Activated CD8-positive, alpha-beta memory T cell treated with anti-CD3 and anti-CD28 coated beads, Interleukin-2, amount 50 U/mL, for 1 hour (primary cell): ENCODE measurements around the gene ETHE1.
A peak's percentile ranks its signal among the peaks of the same experiment; 100 is the strongest.

Experiments used
- DNase-seq: peaks from one replicate; pipeline ENCODE4 v3.0.0-alpha.2; 2020; ENCODE audit errors: extremely low read depth

The ETHE1 gene

DNA sequence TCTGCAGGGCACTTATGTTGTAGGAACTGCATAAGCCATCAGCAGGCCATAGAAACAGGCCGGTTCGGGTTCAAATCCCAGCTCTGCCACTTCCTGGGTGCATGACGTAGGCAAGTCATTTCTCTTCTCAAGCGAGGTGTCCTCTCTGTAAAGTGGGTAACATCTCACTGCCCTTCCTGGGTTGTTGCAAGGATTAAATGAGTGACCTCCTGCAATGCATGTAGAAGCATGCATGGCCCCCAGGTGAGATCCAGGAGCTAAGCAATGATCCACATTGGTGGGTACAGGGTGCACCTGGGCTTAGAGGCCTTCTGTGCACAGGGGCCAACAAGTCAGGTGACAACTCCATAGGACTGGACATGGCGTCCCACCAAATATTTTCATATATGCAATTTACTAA lies 36.2 kb downstream of the ETHE1 start:
- DNase-seq, result no peak

DNA sequence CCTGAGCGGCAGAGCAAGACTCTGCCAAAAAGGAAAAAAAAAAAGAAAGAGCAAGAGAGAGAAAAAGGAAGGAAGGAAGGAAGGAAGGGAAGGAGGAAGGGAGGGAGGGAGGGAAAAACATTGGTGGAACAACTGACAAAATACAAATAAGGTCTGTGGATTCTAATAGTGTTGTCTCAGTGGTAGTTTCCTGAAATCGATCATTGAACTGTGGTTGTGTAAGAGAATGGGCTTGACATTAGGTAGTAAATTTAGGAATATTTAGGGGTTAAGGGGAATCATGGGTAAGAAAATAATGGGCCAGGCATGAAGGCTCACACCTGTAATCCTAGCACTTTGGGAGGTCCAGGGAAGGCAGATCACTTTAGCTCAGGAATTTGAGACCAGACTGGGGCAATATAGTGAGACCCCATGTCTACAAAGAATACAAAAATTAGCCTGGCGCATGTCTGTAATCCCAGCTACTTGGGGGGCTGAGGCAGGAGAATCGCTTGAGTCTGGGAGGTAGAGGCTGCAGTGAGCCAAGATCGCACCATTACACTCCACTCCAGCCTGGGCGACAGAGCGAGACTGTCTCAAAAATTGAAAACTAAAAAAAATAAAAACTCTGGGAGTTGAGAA lies 36.9 kb downstream of the ETHE1 start:
- no peak for DNase-seq

DNA sequence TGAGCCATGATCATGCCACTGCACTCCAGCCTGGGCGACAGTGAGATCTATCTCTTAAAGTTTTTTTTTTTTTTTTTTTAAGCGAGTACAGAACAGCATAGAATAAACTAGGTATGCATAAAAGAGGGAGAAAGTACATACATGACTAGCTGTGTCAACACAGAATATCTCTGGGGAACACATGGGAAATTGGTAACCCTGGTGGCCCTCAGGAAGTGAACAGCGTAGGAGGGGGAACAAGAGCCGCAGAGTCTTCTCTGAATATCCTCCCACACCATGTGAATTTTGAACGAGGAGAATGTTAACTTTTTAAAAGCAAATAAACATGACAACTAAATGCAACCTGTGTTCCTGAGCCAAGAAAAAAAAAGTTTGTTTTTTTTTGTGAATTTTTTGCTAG lies 37.7 kb downstream of the ETHE1 start:
- no peak for DNase-seq

GRCh38 chr19:43488179-43488578 lies 38.8 kb downstream of the ETHE1 start:
- no peak for DNase-seq

DNA sequence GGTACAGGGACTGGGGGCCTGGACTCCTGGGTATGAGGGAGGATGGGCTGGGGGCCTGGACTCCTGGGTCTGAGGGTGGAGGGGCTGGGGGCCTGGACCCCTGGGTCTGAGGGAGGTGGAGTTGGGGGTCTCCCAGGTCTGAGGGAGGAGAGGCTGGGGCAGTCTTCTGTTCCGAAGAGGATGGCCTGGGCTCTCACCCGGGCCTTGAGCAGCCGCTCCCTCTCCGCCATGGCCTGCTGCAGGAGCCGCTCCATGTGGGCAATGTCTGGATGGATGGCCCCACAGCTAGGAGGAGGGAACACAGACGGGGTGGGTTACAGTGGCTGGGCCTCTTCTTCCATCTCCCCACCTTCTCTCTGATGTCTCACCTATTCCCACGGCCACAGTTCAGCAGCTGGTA lies 40.6 kb downstream of the ETHE1 start:
- no peak for DNase-seq

GRCh38 chr19:43485951-43486350 lies 41.0 kb downstream of the ETHE1 start:
- no peak for DNase-seq

DNA sequence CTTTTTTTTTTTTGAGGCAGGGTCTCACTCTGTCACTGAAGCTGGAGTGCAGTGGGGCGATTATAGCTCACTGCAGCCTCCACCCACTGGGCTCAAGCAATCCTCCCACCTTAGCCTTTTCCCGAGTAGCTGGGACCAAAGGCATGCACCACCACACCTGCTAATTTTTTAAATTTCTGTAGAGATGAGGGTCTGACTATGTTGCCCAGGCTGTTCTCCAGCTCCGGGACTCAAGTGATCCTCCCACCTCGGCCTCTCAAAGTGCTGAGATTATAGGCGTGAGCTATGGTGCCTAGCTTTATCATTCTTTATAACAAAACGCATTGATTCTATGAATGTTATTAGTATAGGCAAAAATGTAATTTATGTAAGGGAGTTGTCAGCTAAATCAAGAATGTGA lies 43.7 kb downstream of the ETHE1 start:
- DNase-seq, result no peak

DNA sequence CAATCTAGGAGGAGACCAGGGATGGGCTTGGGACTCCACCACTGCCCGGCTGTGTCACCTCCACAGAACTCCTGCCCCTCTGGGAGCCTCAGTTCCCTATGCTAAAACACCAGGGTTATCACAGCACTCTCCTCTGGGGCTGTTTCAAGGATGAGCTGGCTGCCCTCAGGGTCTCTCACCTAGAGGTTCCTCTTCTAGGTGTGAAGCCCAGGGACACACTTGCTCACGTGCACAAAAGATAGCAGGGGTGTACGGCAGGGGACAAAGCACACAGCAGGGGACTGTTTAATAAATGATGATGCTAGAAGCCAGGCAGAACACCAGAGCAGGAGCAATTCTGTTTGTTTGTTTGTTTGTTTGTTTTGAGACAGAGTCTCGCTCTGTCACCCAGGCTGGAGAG lies 44.8 kb downstream of the ETHE1 start:
- no peak for DNase-seq

GRCh38 chr19:43481701-43482100 lies 45.3 kb downstream of the ETHE1 start:
- DNase-seq, result no peak

DNA sequence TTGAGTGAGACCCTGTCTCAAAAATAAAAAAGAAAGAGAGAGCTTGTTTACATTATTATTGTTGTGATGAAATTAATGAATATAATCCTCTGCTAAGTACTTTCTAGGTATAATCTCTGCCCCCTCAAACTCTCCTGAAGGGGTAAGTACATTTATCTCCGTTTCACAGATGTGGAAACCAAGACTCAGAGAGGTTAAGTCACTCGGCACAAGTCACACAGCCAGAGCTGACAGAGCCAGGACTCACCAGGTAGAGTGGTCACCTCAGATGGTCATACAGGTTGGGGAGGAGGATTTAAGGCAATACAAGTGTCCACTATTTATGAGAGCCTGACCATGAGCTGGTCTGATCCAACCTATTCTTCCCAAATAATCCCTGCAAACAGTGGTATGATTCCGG lies 46.4 kb downstream of the ETHE1 start:
- no peak for DNase-seq

DNA sequence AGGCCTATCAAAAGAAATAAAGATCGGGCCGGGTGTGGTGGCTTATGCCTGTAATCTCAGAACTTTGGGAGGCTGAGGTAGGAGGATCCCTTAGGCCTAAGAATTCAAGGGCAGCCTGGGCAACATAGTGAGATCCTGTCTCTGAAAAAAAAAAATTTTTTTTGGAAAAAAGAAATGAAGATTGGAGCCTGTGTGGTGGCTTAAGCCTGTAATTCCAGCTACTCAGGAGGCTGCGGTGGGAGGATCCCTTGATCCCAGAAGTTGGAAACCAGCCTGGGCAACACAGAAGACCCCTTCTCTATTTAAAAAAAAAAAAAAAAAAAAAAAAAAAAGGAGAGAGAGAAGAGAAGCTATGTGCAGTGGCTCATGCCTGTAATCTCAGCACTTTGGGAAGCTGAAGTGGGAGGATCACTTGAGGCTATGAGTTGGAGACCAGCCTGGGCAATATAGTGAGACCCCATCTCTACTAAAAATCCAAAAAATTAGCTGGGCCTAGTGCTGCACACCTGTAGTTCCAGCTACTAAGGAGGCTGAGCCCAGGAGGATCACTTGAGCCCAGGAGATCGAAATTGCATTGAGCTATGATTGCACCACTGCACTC lies 46.9 kb downstream of the ETHE1 start:
- DNase-seq, result no peak

DNA sequence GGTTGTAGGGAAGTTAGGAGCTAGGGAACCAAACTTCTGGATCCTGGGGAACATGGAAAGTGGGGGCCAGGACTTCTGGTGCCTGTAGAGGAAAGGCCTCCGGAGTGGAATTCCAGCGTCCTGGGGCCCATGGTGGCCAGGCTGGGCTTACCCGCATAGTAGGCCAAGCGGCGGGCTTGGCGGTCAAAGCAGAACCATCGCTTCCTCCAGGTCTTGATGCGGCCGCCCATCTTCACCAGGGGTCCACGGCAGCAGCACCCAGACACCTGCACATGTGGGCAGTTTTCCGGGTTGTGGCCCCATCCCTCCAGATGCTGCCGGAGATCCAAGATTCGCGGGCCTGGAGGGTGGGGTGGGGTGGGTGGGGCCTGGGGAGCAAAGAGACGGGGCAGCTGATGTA lies 47.8 kb downstream of the ETHE1 start:
- no peak for DNase-seq

GRCh38 chr19:43478323-43478722 lies 48.7 kb downstream of the ETHE1 start:
- no peak for DNase-seq

DNA sequence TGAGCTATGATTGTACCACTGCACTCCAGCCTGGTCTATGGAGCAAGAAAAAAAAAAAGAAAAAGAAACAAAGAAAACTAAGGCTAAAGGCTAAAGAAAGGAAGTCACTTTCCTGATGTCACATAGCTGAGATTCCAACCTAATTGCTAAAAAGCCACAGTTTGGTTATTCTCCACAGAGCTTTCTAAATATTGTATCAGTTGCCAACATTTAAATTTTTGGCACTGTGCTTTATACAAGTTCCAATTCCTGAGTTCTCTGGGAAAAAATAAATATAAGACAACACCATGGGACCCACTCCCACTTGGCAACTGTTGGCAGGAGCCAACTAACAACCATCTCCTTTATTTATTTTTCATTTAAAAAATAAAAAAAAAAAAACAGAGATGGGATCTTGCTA lies 50.4 kb downstream of the ETHE1 start:
- no peak for DNase-seq

GRCh38 chr19:43474986-43475705 lies 51.9 kb downstream of the ETHE1 start:
- DNase-seq, result peak; percentile 92

DNA sequence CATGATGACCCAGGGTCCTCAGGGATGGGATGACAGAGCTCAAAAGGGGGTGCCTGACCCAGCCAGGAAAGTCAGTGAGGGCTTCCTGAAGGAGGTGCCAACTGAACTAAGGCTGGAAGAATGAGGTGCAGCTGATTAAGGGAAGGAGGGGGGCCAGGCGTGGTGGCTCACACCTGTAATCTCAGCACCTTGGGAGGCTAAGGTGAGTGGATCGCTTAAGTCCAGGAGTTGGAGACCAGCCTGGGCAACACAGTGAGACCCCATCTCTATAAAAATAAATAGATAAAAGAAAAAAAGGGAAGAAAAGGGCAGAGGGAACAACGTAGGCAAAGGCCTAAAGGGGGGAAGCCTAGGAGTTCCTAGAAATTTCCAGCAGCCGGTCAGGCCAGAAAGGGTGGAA lies 52.5 kb downstream of the ETHE1 start:
- DNase-seq, result no peak

GRCh38 chr19:43471091-43471490 lies 55.9 kb downstream of the ETHE1 start:
- no peak for DNase-seq

- DNase-seq, result peak; percentile 76
Measured at GRCh38 chr19:43470288-43470687, 56.7 kb downstream of the ETHE1 start.

DNA sequence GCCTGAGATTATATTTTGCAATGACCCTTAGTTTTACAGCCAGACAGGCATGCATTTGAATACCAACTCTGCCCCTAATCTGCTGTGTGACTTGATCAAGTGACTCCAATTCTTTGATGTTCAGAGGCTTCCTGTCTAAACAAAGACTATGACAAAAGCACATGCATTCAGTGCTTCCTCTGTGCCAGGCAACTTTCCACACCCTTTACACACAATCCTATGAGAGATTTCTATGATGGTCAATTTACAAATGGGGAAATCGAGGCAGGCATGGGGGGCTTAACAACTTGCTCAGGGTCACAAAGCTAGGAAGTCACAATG lies 57.9 kb downstream of the ETHE1 start:
- no peak for DNase-seq

DNA sequence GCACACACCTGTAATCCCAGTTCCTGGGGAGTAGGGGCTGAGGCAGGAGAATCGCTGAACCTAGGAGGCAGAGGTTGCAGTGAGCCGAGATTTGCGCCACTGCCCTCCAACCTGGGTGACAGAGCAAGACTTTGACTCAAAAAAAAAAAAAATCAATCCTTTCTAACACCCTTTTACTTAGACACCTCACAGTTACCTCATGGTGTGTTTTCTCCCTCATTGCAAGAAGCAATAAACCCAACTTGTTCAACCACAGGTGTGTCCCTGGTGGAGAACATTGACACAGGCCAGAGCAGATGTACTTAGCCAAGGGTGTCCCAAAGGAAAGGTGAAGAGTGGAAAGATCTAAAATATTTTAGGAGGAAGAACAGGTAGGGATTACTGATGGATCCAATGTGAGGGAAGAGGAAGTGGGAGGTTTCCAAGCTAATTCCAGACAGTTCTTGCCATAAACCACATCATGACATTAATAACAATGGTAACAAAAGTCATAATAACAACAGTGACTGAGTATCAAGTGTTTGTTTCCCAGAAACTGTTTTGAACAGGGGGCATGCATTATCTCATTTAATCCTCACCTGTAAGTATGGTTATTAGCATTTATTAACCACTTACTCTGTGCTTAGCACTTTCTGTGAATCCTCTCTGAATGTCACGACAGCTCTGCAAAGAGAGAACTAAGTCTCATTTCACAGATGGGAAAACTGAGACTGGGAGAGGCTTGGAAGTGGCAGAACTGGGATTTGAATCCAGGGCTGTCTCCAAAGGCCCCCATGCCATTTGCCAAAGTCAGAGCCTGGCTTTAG lies 58.4 kb downstream of the ETHE1 start:
- DNase-seq, result no peak

DNA sequence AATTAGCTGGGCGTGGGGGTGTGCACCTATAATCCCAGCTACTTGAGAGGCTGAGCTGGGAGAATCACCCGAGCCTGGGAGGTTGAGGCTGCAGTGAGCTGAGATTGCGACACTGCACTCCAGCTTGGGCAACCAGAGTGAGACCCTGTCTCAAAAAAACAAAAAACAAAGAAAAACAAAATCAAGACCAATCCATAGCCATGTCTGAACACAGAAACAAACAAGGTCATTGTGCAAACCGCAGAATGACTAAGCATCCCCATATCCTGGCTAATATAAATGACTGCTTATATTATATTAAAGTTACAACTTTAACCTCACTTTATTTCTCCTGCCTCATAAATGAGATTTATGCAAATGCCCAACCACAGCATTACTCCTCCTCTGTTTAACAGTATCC lies 59.3 kb downstream of the ETHE1 start:
- DNase-seq, result no peak

DNA sequence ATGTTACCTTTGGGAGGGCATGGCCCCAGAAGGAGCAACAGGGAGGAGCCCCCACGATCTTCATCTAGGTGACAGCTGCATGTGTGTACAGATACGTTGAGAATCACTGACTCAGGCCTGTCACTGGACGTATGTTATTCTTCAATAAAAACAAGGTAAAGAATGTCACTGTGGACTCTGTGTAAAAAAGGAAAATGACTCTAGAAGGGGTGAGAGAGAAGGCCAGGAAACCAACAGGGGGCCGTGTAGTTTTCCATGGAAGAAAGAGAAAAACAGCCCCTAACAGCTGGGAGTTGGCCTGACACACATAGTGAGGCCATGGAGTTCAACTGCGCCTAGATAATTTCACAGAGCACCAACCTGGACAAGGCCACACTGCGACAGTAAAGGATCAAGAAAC lies 59.7 kb downstream of the ETHE1 start:
- no peak for DNase-seq

- no peak for DNase-seq
Measured at GRCh38 chr19:43466793-43467192, 60.2 kb downstream of the ETHE1 start.
